ENCODE results near the gene EP400. TPM values are rescaled to one million over a fixed set of nuclear protein-coding genes. Genes with fewer than 3 reads are reported as not detected.
"Not testable (repeated sequence)": the region's sequence is repeated elsewhere in the genome, so short reads cannot be mapped to it uniquely, and the experiment has no call there.

EP400 gene
- total RNA-seq, 2 donors from 2014 or later = 10.5 to 15.5 TPM

GRCh38 chr12:132099739-132100138, 150.0 kb downstream of the EP400 start:
- Histone ChIP-seq H3K27ac (no peak overlapping the region), H3K36me3 (peaks cover 8% of the 10 kb centered on the region), H3K27me3 (no peaks in the 10 kb centered on the region), H3K4me1 (no peaks in the 10 kb centered on the region), H3K9me3 (no peaks in the 10 kb centered on the region), H3K4me3 (no peak overlapping the region)
- TF ChIP-seq, protein P1, sequence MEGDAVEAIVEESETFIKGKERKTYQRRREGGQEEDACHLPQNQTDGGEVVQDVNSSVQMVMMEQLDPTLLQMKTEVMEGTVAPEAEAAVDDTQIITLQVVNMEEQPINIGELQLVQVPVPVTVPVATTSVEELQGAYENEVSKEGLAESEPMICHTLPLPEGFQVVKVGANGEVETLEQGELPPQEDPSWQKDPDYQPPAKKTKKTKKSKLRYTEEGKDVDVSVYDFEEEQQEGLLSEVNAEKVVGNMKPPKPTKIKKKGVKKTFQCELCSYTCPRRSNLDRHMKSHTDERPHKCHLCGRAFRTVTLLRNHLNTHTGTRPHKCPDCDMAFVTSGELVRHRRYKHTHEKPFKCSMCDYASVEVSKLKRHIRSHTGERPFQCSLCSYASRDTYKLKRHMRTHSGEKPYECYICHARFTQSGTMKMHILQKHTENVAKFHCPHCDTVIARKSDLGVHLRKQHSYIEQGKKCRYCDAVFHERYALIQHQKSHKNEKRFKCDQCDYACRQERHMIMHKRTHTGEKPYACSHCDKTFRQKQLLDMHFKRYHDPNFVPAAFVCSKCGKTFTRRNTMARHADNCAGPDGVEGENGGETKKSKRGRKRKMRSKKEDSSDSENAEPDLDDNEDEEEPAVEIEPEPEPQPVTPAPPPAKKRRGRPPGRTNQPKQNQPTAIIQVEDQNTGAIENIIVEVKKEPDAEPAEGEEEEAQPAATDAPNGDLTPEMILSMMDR (IDR thresholded peaks at IDR 0.05) = no peak
- no peak for DNase-seq (ENCODE audit: low spot score)

DNA sequence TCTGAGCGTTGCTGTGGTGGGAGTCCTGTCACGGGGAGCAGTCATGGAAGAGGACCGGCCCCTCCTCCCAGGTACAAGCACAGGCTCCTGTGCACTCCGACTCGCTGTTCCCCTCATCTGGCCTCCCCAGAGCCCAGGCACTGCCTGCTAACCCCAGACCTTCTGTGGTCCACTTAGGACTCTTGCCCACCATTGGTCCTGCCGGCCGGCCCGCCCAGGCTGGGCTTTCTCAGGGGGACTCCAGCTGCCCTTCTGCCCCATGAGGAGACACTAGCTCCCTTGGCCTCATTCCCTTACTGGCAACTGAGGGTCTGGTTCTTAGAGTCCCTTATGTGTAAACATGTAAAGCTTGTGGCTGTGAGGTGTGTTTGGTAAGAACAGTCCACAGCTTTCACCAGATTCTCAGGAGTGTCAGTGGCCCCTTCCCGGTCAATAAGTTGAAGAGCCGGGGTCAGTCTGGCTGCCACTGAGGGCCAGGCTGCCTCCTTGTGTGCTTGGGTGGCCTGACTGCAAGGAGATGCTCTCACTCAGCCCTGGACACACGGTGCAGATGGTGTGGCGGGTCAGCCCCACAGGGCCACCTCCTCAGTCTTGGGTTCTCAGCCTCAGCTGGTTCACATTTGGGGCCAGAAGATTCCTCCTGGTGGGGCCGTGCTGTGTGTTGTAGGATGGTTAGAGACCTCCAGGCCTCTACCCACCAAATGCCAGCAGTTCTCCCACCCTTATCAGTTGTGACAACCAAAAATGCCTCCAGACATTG, 150.7 kb downstream of the EP400 start:
- Histone ChIP-seq H3K27me3 (no peaks in the 10 kb centered on the region), H3K36me3 (peaks cover 14% of the 10 kb centered on the region), H3K27ac (no peak overlapping the region), H3K9me3 (no peaks in the 10 kb centered on the region), H3K4me1 (no peaks in the 10 kb centered on the region), H3K4me3 (no peak overlapping the region)
- TF ChIP-seq, protein P1 (IDR thresholded peaks at IDR 0.05) = no peak
- DNase-seq (ENCODE audit: low spot score) = no peak

GRCh38 chr12:132102297-132102696, 152.6 kb downstream of the EP400 start:
- DNase-seq (ENCODE audit: low spot score) = no peak

DNA sequence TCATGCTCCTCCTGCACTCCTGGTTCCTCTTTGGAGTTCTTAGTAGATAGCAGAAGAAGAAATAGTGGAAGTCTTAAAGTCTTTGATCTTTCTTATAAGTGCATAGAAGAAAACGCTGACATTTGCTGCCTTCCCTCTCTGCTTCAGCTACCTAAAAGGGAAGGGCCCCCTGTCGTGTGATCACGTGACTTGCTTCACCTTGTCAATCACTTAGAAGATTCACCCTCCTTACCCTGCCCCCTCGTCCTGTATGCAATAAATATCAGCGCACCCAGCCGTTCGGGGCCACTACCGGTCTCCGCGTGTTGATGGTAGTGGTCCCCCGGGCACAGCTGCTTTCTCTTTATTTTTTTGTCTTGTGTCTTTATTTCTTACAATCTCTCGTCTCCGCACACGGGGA, 153.3 kb downstream of the EP400 start:
- not testable (repeated sequence) for H3K27ac ChIP-seq; H3K4me3 ChIP-seq; H3K4me1 ChIP-seq; H3K27me3 ChIP-seq; DNase-seq (ENCODE audit: low spot score); H3K9me3 ChIP-seq
- H3K36me3 ChIP-seq = peaks cover 17% of the 10 kb centered on the region

More at GRCh38 chr12:132102297-132102696, 152.6 kb downstream of the EP400 start:
- H3K27ac ChIP-seq = no peak overlapping the region
- H3K27me3 ChIP-seq = no peaks in the 10 kb centered on the region
- H3K36me3 ChIP-seq = peaks cover 17% of the 10 kb centered on the region
- TF ChIP-seq, protein P1 (IDR thresholded peaks at IDR 0.05) = no peak
- H3K4me3 ChIP-seq = no peak overlapping the region
- H3K4me1 ChIP-seq = no peaks in the 10 kb centered on the region
- no peaks in the 10 kb centered on the region for H3K9me3 ChIP-seq

- H3K36me3 ChIP-seq = peaks cover 17% of the 10 kb centered on the region
- no peaks in the 10 kb centered on the region for H3K9me3 ChIP-seq
- no peaks in the 10 kb centered on the region for H3K27me3 ChIP-seq
- no peaks in the 10 kb centered on the region for H3K4me1 ChIP-seq
- no peak for DNase-seq (ENCODE audit: low spot score)
- H3K27ac ChIP-seq = no peak overlapping the region
- no peak overlapping the region for H3K4me3 ChIP-seq
- TF ChIP-seq, protein P1 (IDR thresholded peaks at IDR 0.05) = no peak
Measured at GRCh38 chr12:132103542-132104308, 154.0 kb downstream of the EP400 start.

- Histone ChIP-seq H3K27me3 (no peaks in the 10 kb centered on the region), H3K9me3 (no peaks in the 10 kb centered on the region), H3K27ac (no peak overlapping the region), H3K36me3 (peaks cover 21% of the 10 kb centered on the region), H3K4me3 (no peak overlapping the region), H3K4me1 (no peaks in the 10 kb centered on the region)
- no peak for DNase-seq (ENCODE audit: low spot score)
- TF ChIP-seq, protein P1 (IDR thresholded peaks at IDR 0.05) = no peak
Measured at GRCh38 chr12:132105467-132105866, 155.7 kb downstream of the EP400 start.
